HG02623 (cell line): ENCODE measurements around the gene TNK2.

ENCODE experiments used
- ATAC-seq: cut with Tn5 transposase; IDR thresholded peaks from one replicate; pipeline ENCODE4 v1.9.1; 2021; ENCODE audit warnings: moderate library complexity; ENCODE audit not compliant: unreplicated experiment

TNK2 gene

GRCh38 chr3:195900436-195901355 lies 7.7 kb downstream of the TNK2 start:
- peak; percentile 33 for ATAC-seq

GRCh38 chr3:195899701-195900435 lies 8.5 kb downstream of the TNK2 start:
- no peak for ATAC-seq

- no peak for ATAC-seq
These were observed 10.4 kb downstream of the TNK2 start for GRCh38 chr3:195897853-195898415.

GRCh38 chr3:195897081-195897852 lies 11.1 kb downstream of the TNK2 start:
- no peak for ATAC-seq

GRCh38 chr3:195896361-195897080 lies 11.8 kb downstream of the TNK2 start:
- ATAC-seq, result no peak

GRCh38 chr3:195895861-195896360 lies 12.4 kb downstream of the TNK2 start:
- peak; percentile 42 for ATAC-seq

GRCh38 chr3:195895078-195895860 lies 13.1 kb downstream of the TNK2 start:
- peak; percentile 38 for ATAC-seq

GRCh38 chr3:195893916-195894465 lies 14.4 kb downstream of the TNK2 start:
- ATAC-seq, result no peak

- ATAC-seq, result no peak
These were observed 14.8 kb downstream of the TNK2 start for GRCh38 chr3:195893516-195893915.

GRCh38 chr3:195893044-195893395 lies 15.3 kb downstream of the TNK2 start:
- no peak for ATAC-seq

GRCh38 chr3:195892105-195893043 lies 16.0 kb downstream of the TNK2 start:
- ATAC-seq, result no peak

GRCh38 chr3:195891431-195892104 lies 16.8 kb downstream of the TNK2 start:
- ATAC-seq, result no peak

- ATAC-seq, result no peak
These were observed 18.5 kb downstream of the TNK2 start for GRCh38 chr3:195889870-195890295.

GRCh38 chr3:195888981-195889869 lies 19.1 kb downstream of the TNK2 start:
- no peak for ATAC-seq

GRCh38 chr3:195888311-195888761 lies 20.0 kb downstream of the TNK2 start:
- no peak for ATAC-seq

GRCh38 chr3:195887670-195888069 lies 20.7 kb downstream of the TNK2 start:
- ATAC-seq, result no peak
